Esophagus squamous epithelium (tissue), 4 donors: ENCODE data around the gene TAF4.

Experiments used
- CTCF ChIP-seq, 6 experiments: fragments of 450-650 bp in 4 of 6; fragments of 200-600 bp in 2 of 6; sonication (generic) in 2 of 6; IDR thresholded peaks; one replicate each; pipeline ENCODE4 v1.5.1; 2016 to 2019; ENCODE audit warnings: antibody characterized with exemption in 6 of 6, mild to moderate bottlenecking in 4 of 6, moderate library complexity in 4 of 6
- POLR2A ChIP-seq, 4 donors: fragments of 450-650 bp; IDR thresholded peaks; one replicate each; pipeline ENCODE4 v1.6.1; 2017; ENCODE audit warnings: antibody characterized with exemption in 4 of 4, mild to moderate bottlenecking in 4 of 4, moderate library complexity in 3 of 4

DNA sequence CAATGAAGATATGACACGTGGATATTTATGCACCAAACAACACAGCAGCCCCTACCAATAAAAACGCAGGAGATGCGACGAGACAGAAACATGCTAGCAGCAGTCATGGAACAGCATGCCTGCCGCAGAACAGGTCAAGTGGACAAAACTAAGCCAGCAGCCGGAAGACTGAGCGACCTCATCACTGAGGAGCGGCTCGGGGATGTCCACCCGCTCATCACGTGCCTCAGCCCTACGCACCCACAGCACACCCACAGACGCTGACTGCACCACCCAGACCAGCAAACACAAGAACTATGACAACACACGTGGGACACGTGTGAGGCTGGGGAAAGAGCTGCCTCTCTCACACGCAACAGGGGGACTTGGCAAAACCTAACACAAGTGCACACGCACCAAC, 81.7 kb downstream of the TAF4 start:
- TF ChIP-seq CTCF (IDR thresholded peaks at IDR 0.05) (no peak), POLR2A (IDR thresholded peaks at IDR 0.05) (no peak)
